ENCODE measurements around the gene ZNF436.
"Not testable (repeated sequence)": the region's sequence is repeated elsewhere in the genome, so short reads cannot be mapped to it uniquely, and the experiment has no call there.

Gene ZNF436

GRCh38 chr1:23393706-23394105 lies 24.1 kb upstream of the ZNF436 start:
- in situ Hi-C loops (cut with MboI; ENCODE audit: low sequenced_read_pairs), result no loop called here

- in situ Hi-C loops (cut with MboI; ENCODE audit: low sequenced_read_pairs), result no loop called here
Measured at GRCh38 chr1:23392125-23392855, 22.7 kb upstream of the ZNF436 start.

- in situ Hi-C loops (cut with MboI; ENCODE audit: low sequenced_read_pairs), result no loop called here
Measured at GRCh38 chr1:23389837-23390321, 20.2 kb upstream of the ZNF436 start.

- in situ Hi-C loops (cut with MboI; ENCODE audit: low sequenced_read_pairs), result no loop called here
Measured at GRCh38 chr1:23387494-23387893, 17.9 kb upstream of the ZNF436 start.

GRCh38 chr1:23385119-23385621 lies 15.5 kb upstream of the ZNF436 start:
- in situ Hi-C loops (cut with MboI; ENCODE audit: low sequenced_read_pairs), result no loop called here

GRCh38 chr1:23384312-23385058 lies 14.8 kb upstream of the ZNF436 start:
- in situ Hi-C loops (cut with MboI; ENCODE audit: low sequenced_read_pairs), result no loop called here

- in situ Hi-C loops (cut with MboI; ENCODE audit: low sequenced_read_pairs), result no loop called here
Measured at GRCh38 chr1:23383577-23384311, 14.1 kb upstream of the ZNF436 start.

GRCh38 chr1:23381233-23381885 lies 11.7 kb upstream of the ZNF436 start:
- in situ Hi-C loops (cut with MboI; ENCODE audit: low sequenced_read_pairs), result no loop called here

- in situ Hi-C loops (cut with MboI; ENCODE audit: low sequenced_read_pairs), result no loop called here
Measured at GRCh38 chr1:23380719-23381118, 11.1 kb upstream of the ZNF436 start.

- in situ Hi-C loops (cut with MboI; ENCODE audit: low sequenced_read_pairs), result not testable (repeated sequence)
Measured at GRCh38 chr1:23380236-23380635, 10.6 kb upstream of the ZNF436 start.

- in situ Hi-C loops (cut with MboI; ENCODE audit: low sequenced_read_pairs), result no loop called here
Measured at GRCh38 chr1:23376890-23377811, 7.5 kb upstream of the ZNF436 start.

GRCh38 chr1:23374079-23374735 lies 4.6 kb upstream of the ZNF436 start:
- in situ Hi-C loops (cut with MboI; ENCODE audit: low sequenced_read_pairs), result not testable (repeated sequence)

GRCh38 chr1:23371987-23372880 lies 2.6 kb upstream of the ZNF436 start:
- in situ Hi-C loops (cut with MboI; ENCODE audit: low sequenced_read_pairs), result no loop called here

GRCh38 chr1:23370709-23371584 lies 1.3 kb upstream of the ZNF436 start:
- in situ Hi-C loops (cut with MboI; ENCODE audit: low sequenced_read_pairs), result no loop called here

- in situ Hi-C loops (cut with MboI; ENCODE audit: low sequenced_read_pairs), result no loop called here
Measured at GRCh38 chr1:23370330-23370708, 683 bp upstream of the ZNF436 start.

GRCh38 chr1:23368562-23369334 lies 888 bp downstream of the ZNF436 start:
- in situ Hi-C loops (cut with MboI; ENCODE audit: low sequenced_read_pairs), result no loop called here

All from HL-60/S4 treated with retinoic acid at 250 ng/mL for 4 days and 3 days (cell line).